Transverse colon (tissue), 4 donors: ENCODE measurements around the gene GNG3.

Source experiments
- POLR2A ChIP-seq: fragments of 450-650 bp; IDR thresholded peaks from one replicate; pipeline ENCODE4 v1.6.1; 2016; ENCODE audit warnings: antibody characterized with exemption, mild to moderate bottlenecking, moderate library complexity
- POLR2AphosphoS5 ChIP-seq, 3 donors: sonication (generic); formaldehyde crosslinking; IDR thresholded peaks; one replicate each; pipeline ENCODE4 v1.6.1; 2016; ENCODE audit warnings: antibody characterized with exemption in 3 of 3
- TF ChIP-seq, protein P1 (sequence below), 5 experiments: fragments of 200-600 bp in 3 of 5; fragments of 450-650 bp in 2 of 5; sonication (generic) in 3 of 5; IDR thresholded peaks; 1 replicate in 2 of 5; 2 replicates in 3 of 5; pipeline ENCODE4 v1.5.1; 2016 to 2017; ENCODE audit warnings: antibody characterized with exemption in 5 of 5, inconsistent platforms in 3 of 5, mild to moderate bottlenecking in 2 of 5, moderate library complexity in 1 of 5

DNA sequence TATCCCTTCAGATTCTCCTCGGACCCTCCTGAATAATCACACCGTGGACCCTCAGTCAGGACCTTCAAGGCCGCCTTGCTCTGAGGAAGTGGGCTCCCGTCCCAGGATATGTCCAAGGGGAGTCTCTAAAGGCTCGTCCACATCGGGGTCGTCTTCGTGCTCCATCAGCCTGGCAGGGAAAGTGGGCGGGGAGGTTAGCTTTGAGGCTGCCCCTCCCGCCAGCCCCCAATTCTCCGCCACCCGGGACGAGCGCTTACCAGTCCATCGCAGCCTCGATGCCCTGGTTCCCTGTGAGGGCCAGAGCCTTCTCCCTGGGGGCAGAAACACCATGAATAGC, 29.1 kb upstream of the GNG3 start:
- TF ChIP-seq, protein P1, sequence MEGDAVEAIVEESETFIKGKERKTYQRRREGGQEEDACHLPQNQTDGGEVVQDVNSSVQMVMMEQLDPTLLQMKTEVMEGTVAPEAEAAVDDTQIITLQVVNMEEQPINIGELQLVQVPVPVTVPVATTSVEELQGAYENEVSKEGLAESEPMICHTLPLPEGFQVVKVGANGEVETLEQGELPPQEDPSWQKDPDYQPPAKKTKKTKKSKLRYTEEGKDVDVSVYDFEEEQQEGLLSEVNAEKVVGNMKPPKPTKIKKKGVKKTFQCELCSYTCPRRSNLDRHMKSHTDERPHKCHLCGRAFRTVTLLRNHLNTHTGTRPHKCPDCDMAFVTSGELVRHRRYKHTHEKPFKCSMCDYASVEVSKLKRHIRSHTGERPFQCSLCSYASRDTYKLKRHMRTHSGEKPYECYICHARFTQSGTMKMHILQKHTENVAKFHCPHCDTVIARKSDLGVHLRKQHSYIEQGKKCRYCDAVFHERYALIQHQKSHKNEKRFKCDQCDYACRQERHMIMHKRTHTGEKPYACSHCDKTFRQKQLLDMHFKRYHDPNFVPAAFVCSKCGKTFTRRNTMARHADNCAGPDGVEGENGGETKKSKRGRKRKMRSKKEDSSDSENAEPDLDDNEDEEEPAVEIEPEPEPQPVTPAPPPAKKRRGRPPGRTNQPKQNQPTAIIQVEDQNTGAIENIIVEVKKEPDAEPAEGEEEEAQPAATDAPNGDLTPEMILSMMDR (IDR thresholded peaks at IDR 0.05): no peak
- no peak for TF ChIP-seq POLR2A
- TF ChIP-seq POLR2AphosphoS5 (IDR thresholded peaks at IDR 0.05): no peak
